ENCODE data around the gene BBX.

GRCh38 chr3:107825556-107825955 lies 302.8 kb downstream of the BBX start:
- TF ChIP-seq, protein P1, sequence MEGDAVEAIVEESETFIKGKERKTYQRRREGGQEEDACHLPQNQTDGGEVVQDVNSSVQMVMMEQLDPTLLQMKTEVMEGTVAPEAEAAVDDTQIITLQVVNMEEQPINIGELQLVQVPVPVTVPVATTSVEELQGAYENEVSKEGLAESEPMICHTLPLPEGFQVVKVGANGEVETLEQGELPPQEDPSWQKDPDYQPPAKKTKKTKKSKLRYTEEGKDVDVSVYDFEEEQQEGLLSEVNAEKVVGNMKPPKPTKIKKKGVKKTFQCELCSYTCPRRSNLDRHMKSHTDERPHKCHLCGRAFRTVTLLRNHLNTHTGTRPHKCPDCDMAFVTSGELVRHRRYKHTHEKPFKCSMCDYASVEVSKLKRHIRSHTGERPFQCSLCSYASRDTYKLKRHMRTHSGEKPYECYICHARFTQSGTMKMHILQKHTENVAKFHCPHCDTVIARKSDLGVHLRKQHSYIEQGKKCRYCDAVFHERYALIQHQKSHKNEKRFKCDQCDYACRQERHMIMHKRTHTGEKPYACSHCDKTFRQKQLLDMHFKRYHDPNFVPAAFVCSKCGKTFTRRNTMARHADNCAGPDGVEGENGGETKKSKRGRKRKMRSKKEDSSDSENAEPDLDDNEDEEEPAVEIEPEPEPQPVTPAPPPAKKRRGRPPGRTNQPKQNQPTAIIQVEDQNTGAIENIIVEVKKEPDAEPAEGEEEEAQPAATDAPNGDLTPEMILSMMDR (IDR thresholded peaks at IDR 0.05), result no peak
- TF ChIP-seq POLR2A (IDR thresholded peaks at IDR 0.05), result no peak
- TF ChIP-seq POLR2AphosphoS5 (IDR thresholded peaks at IDR 0.05; ENCODE audit: insufficient read depth in 1 of 2, low read depth in 1 of 2), result no peak

Data from vagina (tissue), 2 donors.